Mesothelial cell of epicardium (in vitro differentiated cells): ENCODE results near the gene BEAN1. TPM values are rescaled to one million over a fixed set of nuclear protein-coding genes. Genes with fewer than 3 reads are reported as not detected.

Source experiments
- DNase-seq, 2 experiments: peaks; one replicate each; pipeline ENCODE4 v3.0.0; 2021; ENCODE audit warnings: low spot score in 2 of 2; ENCODE audit not compliant: unreplicated experiment in 2 of 2
- H3K27ac Mint-ChIP-seq: 2 replicates; pipeline ENCODE4 v1.8.0; 2021; ENCODE audit warnings: mixed read lengths
- H3K27me3 Mint-ChIP-seq: 2 replicates; pipeline ENCODE4 v1.8.0; 2021; ENCODE audit warnings: low read depth, mixed read lengths
- H3K36me3 Mint-ChIP-seq: 2 replicates; pipeline ENCODE4 v1.8.0; 2021; ENCODE audit warnings: mixed read lengths
- H3K4me1 Mint-ChIP-seq: 2 replicates; pipeline ENCODE4 v1.8.0; 2021; ENCODE audit warnings: mixed read lengths
- H3K4me3 Mint-ChIP-seq: 2 replicates; pipeline ENCODE4 v1.8.0; 2021; ENCODE audit warnings: mild to moderate bottlenecking, moderate library complexity, mixed read lengths
- H3K9me3 Mint-ChIP-seq: 2 replicates; pipeline ENCODE4 v1.8.0; 2021; ENCODE audit warnings: mixed read lengths
- total RNA-seq: library from RNA; stranded (reverse); gene quantifications from 3 replicates; pipeline ENCODE4 v1.2.1, GENCODE V29; 2021
- TF ChIP-seq, protein P1 (sequence below): fragments of 200-600 bp; sonication (generic); IDR thresholded peaks from one replicate; pipeline ENCODE4 v1.5.0; 2021; ENCODE audit warnings: antibody characterized with exemption; ENCODE audit not compliant: unreplicated experiment

Gene BEAN1
- total RNA-seq, 1 donor from 2014 or later = 1.1 TPM

DNA sequence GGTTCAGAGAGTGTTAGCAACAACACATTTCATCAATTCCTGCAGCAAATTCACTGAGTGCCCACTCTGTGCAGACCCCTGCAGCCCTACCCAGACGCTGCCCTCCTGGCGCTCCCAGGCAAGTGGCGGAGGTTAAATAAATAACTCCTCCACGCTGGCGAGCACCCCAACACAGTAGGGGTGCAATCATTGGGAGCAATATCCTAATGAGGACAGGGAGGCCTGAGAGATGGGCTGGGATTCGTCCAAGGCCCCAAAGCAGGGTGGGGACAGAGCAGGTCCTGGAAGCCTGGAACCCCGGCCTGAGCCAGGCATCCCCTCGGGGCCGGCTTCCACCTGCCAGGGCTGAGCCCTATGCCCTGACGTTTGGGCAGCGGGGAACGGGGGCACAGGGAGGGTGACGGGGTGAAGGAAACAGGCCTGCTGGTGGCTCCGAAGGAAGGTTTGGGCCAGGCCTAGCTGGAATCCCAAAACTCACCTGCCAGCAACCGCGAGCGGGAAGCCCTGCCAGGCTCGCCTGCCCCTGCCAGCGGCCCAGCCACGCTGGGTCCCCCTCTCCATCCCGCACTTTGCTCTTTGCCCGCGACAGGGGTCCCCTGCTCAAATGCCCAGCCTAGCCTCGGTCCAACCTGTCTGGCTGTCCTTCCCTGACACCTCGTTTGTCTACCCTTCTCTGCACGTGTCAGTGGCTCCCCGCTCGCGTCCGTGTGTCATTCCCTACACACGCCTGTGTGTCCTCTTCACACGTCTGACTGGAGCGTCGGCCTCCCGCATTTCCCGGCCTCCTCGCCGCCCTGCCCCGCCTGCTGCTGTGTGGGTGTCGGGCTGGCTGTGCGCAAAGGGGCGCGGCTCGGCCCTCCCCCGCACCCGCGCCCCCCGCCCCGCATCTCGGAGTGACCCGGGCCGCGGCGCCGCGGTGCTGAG is 721 bp upstream of the BEAN1 start:
- H3K4me1 Mint-ChIP-seq = peaks cover 5% of the 10 kb centered on the region
- TF ChIP-seq, protein P1, sequence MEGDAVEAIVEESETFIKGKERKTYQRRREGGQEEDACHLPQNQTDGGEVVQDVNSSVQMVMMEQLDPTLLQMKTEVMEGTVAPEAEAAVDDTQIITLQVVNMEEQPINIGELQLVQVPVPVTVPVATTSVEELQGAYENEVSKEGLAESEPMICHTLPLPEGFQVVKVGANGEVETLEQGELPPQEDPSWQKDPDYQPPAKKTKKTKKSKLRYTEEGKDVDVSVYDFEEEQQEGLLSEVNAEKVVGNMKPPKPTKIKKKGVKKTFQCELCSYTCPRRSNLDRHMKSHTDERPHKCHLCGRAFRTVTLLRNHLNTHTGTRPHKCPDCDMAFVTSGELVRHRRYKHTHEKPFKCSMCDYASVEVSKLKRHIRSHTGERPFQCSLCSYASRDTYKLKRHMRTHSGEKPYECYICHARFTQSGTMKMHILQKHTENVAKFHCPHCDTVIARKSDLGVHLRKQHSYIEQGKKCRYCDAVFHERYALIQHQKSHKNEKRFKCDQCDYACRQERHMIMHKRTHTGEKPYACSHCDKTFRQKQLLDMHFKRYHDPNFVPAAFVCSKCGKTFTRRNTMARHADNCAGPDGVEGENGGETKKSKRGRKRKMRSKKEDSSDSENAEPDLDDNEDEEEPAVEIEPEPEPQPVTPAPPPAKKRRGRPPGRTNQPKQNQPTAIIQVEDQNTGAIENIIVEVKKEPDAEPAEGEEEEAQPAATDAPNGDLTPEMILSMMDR = no peak
- H3K27me3 Mint-ChIP-seq = peaks cover 84% of the 10 kb centered on the region

DNA sequence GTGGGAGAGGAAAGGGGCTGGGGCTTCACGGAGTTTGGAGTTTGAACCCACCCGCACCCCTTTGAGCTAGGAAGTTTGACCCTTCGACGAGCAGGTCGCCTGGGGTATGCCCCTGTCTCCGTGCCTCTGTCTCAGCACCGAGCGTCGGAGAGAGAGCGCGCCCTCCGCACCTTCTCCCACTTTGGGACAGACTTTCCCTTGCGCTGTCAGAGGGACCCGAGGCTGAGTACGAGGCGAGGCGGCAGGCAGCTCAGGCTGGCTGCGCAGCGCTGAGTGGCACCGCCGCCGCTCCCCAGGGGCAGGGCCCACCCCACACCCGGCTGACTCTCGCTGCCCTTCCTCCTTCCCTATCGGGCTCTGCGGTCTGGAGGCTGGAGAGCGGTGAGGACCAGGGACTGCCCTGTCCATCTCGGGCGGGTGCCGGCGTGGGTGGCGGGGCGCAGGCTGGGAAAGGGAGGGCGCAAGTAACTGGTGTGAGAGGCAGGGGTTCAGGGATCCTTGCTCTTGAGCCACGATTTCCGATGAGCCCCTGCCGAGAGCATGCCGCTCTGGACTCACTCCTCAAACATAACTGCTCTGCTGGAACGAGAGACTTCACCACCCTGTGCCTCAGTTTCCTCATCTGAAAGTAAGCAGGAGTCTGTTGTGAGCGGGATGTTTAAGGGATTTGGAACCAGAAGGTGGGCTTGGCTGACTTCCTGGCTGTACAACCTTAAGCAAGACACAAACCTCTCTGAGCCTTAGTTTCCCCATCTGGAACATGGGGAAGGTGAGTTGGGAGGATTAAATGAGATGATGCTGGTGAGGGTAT is 981 bp downstream of the BEAN1 start:
- no peaks in the 10 kb centered on the region for H3K9me3 Mint-ChIP-seq
- TF ChIP-seq, protein P1 = no peak
- peaks cover 88% of the 10 kb centered on the region for H3K27me3 Mint-ChIP-seq
- peak in 1 of 2 experiments; percentile 45 for DNase-seq
- H3K36me3 Mint-ChIP-seq = no peaks in the 10 kb centered on the region
- peaks cover 5% of the 10 kb centered on the region for H3K4me1 Mint-ChIP-seq
- peak overlapping the region; percentile 53 for H3K4me3 Mint-ChIP-seq
- H3K27ac Mint-ChIP-seq = no peak overlapping the region

More for the DNA sequence above, 721 bp upstream of the BEAN1 start:
- Mint-ChIP-seq H3K27ac (no peak overlapping the region), H3K36me3 (no peaks in the 10 kb centered on the region), H3K4me3 (peak overlapping the region; percentile 59), H3K9me3 (no peaks in the 10 kb centered on the region)
- no peak for DNase-seq

DNA sequence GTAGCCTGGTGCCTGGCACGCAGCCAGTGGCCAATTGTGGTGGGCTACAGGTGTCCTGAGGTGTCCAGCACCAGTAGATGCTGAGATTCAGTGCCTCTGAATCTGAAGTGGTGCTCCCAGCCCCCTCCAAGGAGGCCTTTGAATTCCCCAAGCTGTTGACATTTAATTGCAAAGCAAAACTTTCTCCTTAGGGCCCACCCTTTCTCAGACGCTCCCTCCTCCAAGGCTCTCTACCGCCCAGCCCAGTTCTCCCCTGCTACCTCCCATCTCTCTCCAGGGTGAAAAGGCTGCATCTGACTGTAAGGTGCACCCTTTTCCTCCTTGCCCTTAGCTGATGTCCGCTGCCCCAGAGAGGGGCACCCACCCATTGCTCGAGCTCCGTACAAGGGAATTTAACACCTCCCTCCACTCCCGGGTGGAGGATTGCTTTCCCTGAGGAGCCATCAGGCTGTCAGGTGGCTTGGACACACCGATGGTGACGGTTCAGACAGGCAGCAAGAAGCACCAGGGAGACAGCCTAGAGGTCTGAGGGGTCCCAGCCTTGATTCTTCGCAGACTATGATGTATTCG is 1.7 kb downstream of the BEAN1 start:
- H3K4me3 Mint-ChIP-seq = peak overlapping the region; percentile 51

DNA sequence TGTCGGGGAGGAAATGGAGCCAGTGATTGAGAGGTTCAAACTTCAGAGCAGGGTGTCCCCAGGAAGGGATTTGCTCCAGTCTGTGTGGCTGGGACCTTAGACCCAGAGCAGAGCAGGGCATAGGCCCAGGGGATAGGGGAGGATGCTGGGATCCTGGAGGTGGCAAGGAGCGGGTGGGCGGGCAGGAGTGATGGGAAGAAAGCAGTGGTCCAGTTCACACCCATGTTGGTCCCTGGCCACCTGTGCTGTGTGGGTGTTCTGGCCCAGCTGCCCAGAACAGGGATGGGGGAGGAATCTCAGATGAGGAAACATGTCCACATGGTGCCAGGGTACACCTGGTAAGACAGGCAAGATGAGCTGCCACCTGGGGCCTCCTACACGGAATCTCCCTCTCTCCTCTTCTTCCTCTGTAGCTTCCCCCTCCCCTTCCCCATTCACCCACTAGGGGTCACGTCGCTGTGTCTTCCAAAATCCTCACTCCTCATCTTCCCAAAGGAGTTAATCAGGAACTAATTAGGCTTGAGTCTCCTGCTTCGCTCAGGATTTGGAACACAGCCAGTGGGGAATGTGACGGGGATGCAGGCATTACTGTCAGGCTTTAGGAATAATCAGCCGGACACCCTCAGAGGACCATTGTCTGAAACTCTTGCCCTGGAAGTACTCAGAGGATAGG is 2.3 kb downstream of the BEAN1 start:
- no peak for DNase-seq
- no peaks in the 10 kb centered on the region for H3K9me3 Mint-ChIP-seq
- no peaks in the 10 kb centered on the region for H3K36me3 Mint-ChIP-seq
- peaks cover 79% of the 10 kb centered on the region for H3K27me3 Mint-ChIP-seq
- H3K4me3 Mint-ChIP-seq = no peak overlapping the region
- TF ChIP-seq, protein P1 = no peak
- H3K27ac Mint-ChIP-seq = no peak overlapping the region
- H3K4me1 Mint-ChIP-seq = peaks cover 5% of the 10 kb centered on the region

More for the DNA sequence above, 1.7 kb downstream of the BEAN1 start:
- H3K9me3 Mint-ChIP-seq = no peaks in the 10 kb centered on the region
- H3K27me3 Mint-ChIP-seq = peaks cover 85% of the 10 kb centered on the region
- no peak for DNase-seq
- peaks cover 5% of the 10 kb centered on the region for H3K4me1 Mint-ChIP-seq
- no peak overlapping the region for H3K27ac Mint-ChIP-seq
- TF ChIP-seq, protein P1 = no peak
- H3K36me3 Mint-ChIP-seq = no peaks in the 10 kb centered on the region

DNA sequence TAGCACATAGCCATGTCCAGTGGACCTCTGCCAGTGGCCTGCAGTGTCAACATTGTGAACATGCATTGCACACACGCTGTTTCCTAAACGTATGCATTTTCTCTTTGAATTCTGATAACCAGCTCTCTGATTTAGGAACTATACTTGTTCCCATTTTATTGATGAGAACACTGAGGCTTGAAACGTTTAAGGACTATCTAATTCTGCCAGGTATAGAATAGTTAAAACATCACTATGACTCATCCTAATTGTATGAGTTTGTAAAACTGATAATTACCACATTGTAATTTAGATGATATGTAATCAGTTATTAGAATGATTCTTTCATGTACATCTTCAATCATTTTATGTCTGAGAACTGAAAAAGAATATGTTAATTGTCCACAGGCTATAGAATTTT is 3.1 kb downstream of the BEAN1 start:
- Mint-ChIP-seq H3K36me3 (no peaks in the 10 kb centered on the region), H3K4me3 (no peak overlapping the region), H3K4me1 (peaks cover 5% of the 10 kb centered on the region), H3K27ac (no peak overlapping the region), H3K27me3 (peaks cover 71% of the 10 kb centered on the region), H3K9me3 (no peaks in the 10 kb centered on the region)
- no peak for DNase-seq
- TF ChIP-seq, protein P1 = no peak
